Keratinocyte (primary cell): Measurements from ENCODE around the gene DDRGK1. TPM values are rescaled to one million over a fixed set of nuclear protein-coding genes. Genes with fewer than 3 reads are reported as not detected.

Experiments used
- DNase-seq: peaks from one replicate; pipeline ENCODE4 v3.0.0-alpha.2; 2011; ENCODE audit warnings: low read depth, missing footprints, low spot score
- FAIRE-seq: peaks from 2 replicates; lab custom pipeline; 2011; peaks lifted over from hg19 to GRCh38; lab: Jason Lieb, UNC
- H2AFZ ChIP-seq: 2 replicates; pipeline ENCODE4 v1.6.0; 2012; ENCODE audit warnings: low read length, control low read depth, inconsistent platforms; ENCODE audit not compliant: control insufficient read depth
- H3K27ac ChIP-seq: 2 replicates; pipeline ENCODE4 v1.5.1; 2011; ENCODE audit warnings: low read length; ENCODE audit not compliant: control insufficient read depth, insufficient read depth
- H3K27me3 ChIP-seq: 3 replicates; pipeline ENCODE4 v1.6.0; 2011; ENCODE audit warnings: low read length; ENCODE audit not compliant: control insufficient read depth, insufficient read depth; ENCODE audit errors: extremely low read depth
- H3K36me3 ChIP-seq, 2 experiments: 2 replicates in 1 of 2; 3 replicates in 1 of 2; pipeline ENCODE4 v1.5.1; 2011; ENCODE audit warnings: low read length in 2 of 2, mild to moderate bottlenecking in 1 of 2; ENCODE audit not compliant: control insufficient read depth in 2 of 2, insufficient read depth in 2 of 2; ENCODE audit errors: extremely low read depth in 1 of 2
- H3K4me1 ChIP-seq: 3 replicates; pipeline ENCODE4 v1.5.1; 2011; ENCODE audit warnings: low read length; ENCODE audit not compliant: control insufficient read depth, insufficient read depth; ENCODE audit errors: extremely low read depth
- H3K4me2 ChIP-seq: 3 replicates; pipeline ENCODE4 v1.6.0; 2011; ENCODE audit warnings: low read depth, low read length; ENCODE audit not compliant: control insufficient read depth, insufficient read depth; ENCODE audit errors: extremely low read depth
- H3K4me3 ChIP-seq, 3 experiments: fragments of 200-600 bp in 1 of 3; sonication (generic) in 1 of 3; 2 replicates in 2 of 3; 3 replicates in 1 of 3; pipeline ENCODE4 v1.5.1; 2011 to 2016; ENCODE audit warnings: low read length in 3 of 3, mild to moderate bottlenecking in 3 of 3, control low read depth in 2 of 3, inconsistent platforms in 1 of 3, low read depth in 1 of 3, mixed read lengths in 1 of 3, mixed run types in 1 of 3, moderate library complexity in 1 of 3; ENCODE audit not compliant: control insufficient read depth in 2 of 3, insufficient read depth in 2 of 3; ENCODE audit errors: extremely low read depth in 1 of 3
- H3K79me2 ChIP-seq: 2 replicates; pipeline ENCODE4 v1.6.0; 2012; ENCODE audit warnings: low read length; ENCODE audit not compliant: control insufficient read depth, insufficient read depth
- H3K9ac ChIP-seq: 3 replicates; pipeline ENCODE4 v1.6.0; 2011; ENCODE audit warnings: low read length; ENCODE audit not compliant: control insufficient read depth, insufficient read depth; ENCODE audit errors: extremely low read depth
- H3K9me1 ChIP-seq: 3 replicates; pipeline ENCODE4 v1.6.0; 2011; ENCODE audit warnings: low read length; ENCODE audit not compliant: control insufficient read depth, insufficient read depth; ENCODE audit errors: extremely low read depth
- H3K9me3 ChIP-seq: 2 replicates; pipeline ENCODE4 v1.5.1; 2012; ENCODE audit warnings: low read depth, low read length; ENCODE audit not compliant: control insufficient read depth
- H4K20me1 ChIP-seq: 3 replicates; pipeline ENCODE4 v1.6.0; 2011; ENCODE audit warnings: low read length; ENCODE audit not compliant: control insufficient read depth, insufficient read depth; ENCODE audit errors: extremely low read depth
- CTCF ChIP-seq, 3 experiments: IDR thresholded peaks in 1 of 3; conservative IDR thresholded peaks in 1 of 3; optimal IDR thresholded peaks in 1 of 3; 2 replicates in 2 of 3; 3 replicates in 1 of 3; pipeline versions ENCODE3 to v1.5.1; 2011; ENCODE audit warnings: low read length in 3 of 3, mild to moderate bottlenecking in 3 of 3, moderate library complexity in 2 of 3, control low read depth in 1 of 3, inconsistent platforms in 1 of 3; ENCODE audit not compliant: insufficient read depth in 2 of 3; ENCODE audit errors: extremely low read depth in 1 of 3
- EZH2 ChIP-seq: IDR thresholded peaks from one replicate; pipeline ENCODE4 v1.6.1; 2012; ENCODE audit warnings: inconsistent platforms, mild to moderate bottlenecking, low read length, moderate library complexity
- dilution Hi-C: fragments of 300-500 bp; cut with MboI; formaldehyde crosslinking; loops from one replicate; pipeline ENCODE4 v1.7.0; 2020; ENCODE audit warnings: low sequenced_read_pairs; ENCODE audit not compliant: extremely low pct_ligation_motif_present
- polyA minus RNA-seq, 3 experiments: library from RNA; depleted of rRNA, polyadenylated mRNA; stranded (reverse); fragments of >200 nt; gene quantifications; 1 replicate in 1 of 3; 2 replicates in 1 of 3; 3 replicates in 1 of 3; pipeline ENCODE4 v1.2.3, GENCODE V29; 2011
- polyA plus RNA-seq, 5 experiments: library from polyadenylated mRNA; depleted of rRNA in 3 of 5; stranded (reverse) in 3 of 5; stranded (forward) in 1 of 5; unstranded in 1 of 5; fragments of >200 nt; gene quantifications; 1 replicate in 1 of 5; 2 replicates in 3 of 5; 3 replicates in 1 of 5; pipeline versions ENCODE4 v1.2.1 to v1.2.3, GENCODE V29; 2011 to 2012; ENCODE audit warnings: missing spikeins in 2 of 5, low read depth in 1 of 5, low replicate concordance in 1 of 5

Gene DDRGK1
- polyA plus RNA-seq (31.0 to 41.5 TPM (median 32.2 TPM) in 3 replicates), polyA minus RNA-seq (13.8 to 15.7 TPM (median 13.9 TPM) in 3 replicates)
- polyA plus RNA-seq (2011; ENCODE audit: low read depth), result 32.9 TPM
- polyA plus RNA-seq (2011; cell fraction: cytosol; rRNA removed), result 18.3 and 36.2 TPM in 2 replicates
- polyA plus RNA-seq (2011; cell fraction: nucleus; rRNA removed), result 70.9 and 83.6 TPM in 2 replicates
- 47.3 and 60.4 TPM in 2 replicates for polyA plus RNA-seq (2012; ENCODE audit: low replicate concordance)
- 28.0 TPM for polyA minus RNA-seq (2011; cell fraction: cytosol; rRNA and poly(A)+ RNA removed)
- polyA minus RNA-seq (2011; cell fraction: nucleus; rRNA and poly(A)+ RNA removed), result 15.5 and 18.5 TPM in 2 replicates

- FAIRE-seq, result peak; percentile 51
- H3K79me2 ChIP-seq, result peaks cover 31% of the 10 kb centered on the region
- H3K4me1 ChIP-seq, result peaks cover 19% of the 10 kb centered on the region
- H3K36me3 ChIP-seq, result peaks cover 11 to 22% of the 10 kb centered on the region in 2 experiments
- H3K4me2 ChIP-seq, result peak within 1 kb of the TSS; percentile 98
- H3K9me1 ChIP-seq, result no peaks in the 10 kb centered on the region
- peak within 1 kb of the TSS; percentile 76 for H3K27ac ChIP-seq
- peak within 1 kb of the TSS; percentile 81 for H3K9ac ChIP-seq
- no peaks in the 10 kb centered on the region for H4K20me1 ChIP-seq
- peak within 1 kb of the TSS; percentile 85 to 96 (median 94) for H3K4me3 ChIP-seq
- no peaks in the 10 kb centered on the region for H3K9me3 ChIP-seq
- peak within 1 kb of the TSS; percentile 96 for H2AFZ ChIP-seq
- dilution Hi-C loops, result no loop called here
- TF ChIP-seq CTCF (optimal IDR thresholded peaks at IDR 0.05 in 1 of 3, IDR thresholded peaks at IDR 0.05 in 1 of 3, conservative IDR thresholded peaks at IDR 0.05 in 1 of 3; ENCODE audit: extremely low read depth in 1 of 3, insufficient read depth in 2 of 3, low read length in 3 of 3) (no peak), EZH2 (no peak)
- no peaks in the 10 kb centered on the region for H3K27me3 ChIP-seq
- DNase-seq, result peak; percentile 36
Measured at GRCh38 chr20:3204124-3204794, at the start of gene DDRGK1. TSS of gene DDRGK1 (minus strand) at chr20:3204682. CDS start at chr20:3204627, 55 bp downstream.

GRCh38 chr20:3251806-3252205 is 47.3 kb upstream of the DDRGK1 start:
- FAIRE-seq (no peak), DNase-seq (no peak)
- Histone ChIP-seq H3K27me3 (no peaks in the 10 kb centered on the region), H2AFZ (no peak overlapping the region), H3K4me1 (no peaks in the 10 kb centered on the region), H3K9me3 (no peaks in the 10 kb centered on the region), H3K4me3 (no peak overlapping the region), H3K9me1 (no peaks in the 10 kb centered on the region), H3K27ac (no peak overlapping the region), H3K36me3 (peaks cover 17 to 24% of the 10 kb centered on the region in 2 experiments), H3K4me2 (no peak overlapping the region), H3K9ac (no peak overlapping the region), H4K20me1 (no peaks in the 10 kb centered on the region), H3K79me2 (no peaks in the 10 kb centered on the region)
- TF ChIP-seq EZH2 (no peak), CTCF (optimal IDR thresholded peaks at IDR 0.05 in 1 of 3, IDR thresholded peaks at IDR 0.05 in 1 of 3, conservative IDR thresholded peaks at IDR 0.05 in 1 of 3; ENCODE audit: extremely low read depth in 1 of 3, insufficient read depth in 2 of 3, low read length in 3 of 3) (no peak)
- dilution Hi-C loops, result no loop called here
